ENCODE data around the gene IMP3. TPM values are rescaled to one million over a fixed set of nuclear protein-coding genes. Genes with fewer than 3 reads are reported as not detected.

IMP3 gene
- total RNA-seq, 1 experiment from 2014 or later: 79.9 TPM

DNA sequence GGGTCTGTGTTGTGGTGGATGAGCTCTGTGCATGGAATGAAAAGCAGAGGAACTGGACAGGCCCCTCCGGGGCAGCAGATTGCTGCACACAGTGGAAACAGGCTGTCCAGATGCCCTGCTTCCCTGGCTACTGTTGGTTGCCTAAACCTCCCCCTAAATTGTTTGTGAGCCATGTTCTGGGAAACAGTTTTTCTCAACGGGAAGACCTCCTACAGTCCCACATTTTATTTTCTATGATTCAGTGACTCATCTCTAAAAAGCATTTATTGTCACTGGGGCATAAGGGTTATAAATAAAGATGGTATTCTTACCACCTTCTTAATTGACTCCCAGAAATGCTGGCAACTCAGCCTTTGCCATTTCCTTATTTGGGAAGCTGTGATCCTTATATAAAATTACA lies 40.6 kb downstream of the IMP3 start (continued):
- no peak for TF ChIP-seq ZBTB33 (IDR thresholded peaks at IDR 0.05; ENCODE audit: extremely low read depth, insufficient replicate concordance, low read length)

GRCh38 chr15:75598361-75598760 lies 41.7 kb downstream of the IMP3 start:
- DNase-seq (ENCODE audit: low read depth, low spot score) (no peak), ATAC-seq (no peak)
- H3K79me2 ChIP-seq (ENCODE audit: insufficient read depth, low read length): no peaks in the 10 kb centered on the region
- H3K4me1 ChIP-seq (ENCODE audit: control insufficient read depth in 1 of 2, insufficient read depth in 2 of 2, low read length in 2 of 2): no peaks in the 10 kb centered on the region
- no peak overlapping the region for H3K4me3 ChIP-seq (replicated peaks in 1 of 2; ENCODE audit: low read depth in 1 of 2, low read length in 2 of 2)
- no peak overlapping the region for H2AFZ ChIP-seq (ENCODE audit: low read depth, low read length, poor library complexity, severe bottlenecking)
- ChIA-PET RAD21 (ENCODE audit: low non-redundant PET in 1 of 2, low total read pairs in 2 of 2, uncharacterized antibody in 2 of 2, unreplicated experiment in 2 of 2) (no interaction called here), POLR2A (no interaction called here), CTCF (interaction anchor here (1.2 kb wide), 1 partner anchor 28 kb away, joined by 6 read pairs; the partner anchor contains the start of gene SNUPN)
- no peak overlapping the region for H3K9ac ChIP-seq (ENCODE audit: low read length)
- intact Hi-C loops (cut with micrococcal nuclease): no loop called here
- H3K4me2 ChIP-seq (ENCODE audit: low read length): no peak overlapping the region
- no TSS peak for BruUV-seq (replicated peaks)
- no peaks in the 10 kb centered on the region for H4K20me1 ChIP-seq (ENCODE audit: insufficient read depth)
- no peak overlapping the region for H3K27ac ChIP-seq (ENCODE audit: low read depth, low read length)
- H3K9me3 ChIP-seq (ENCODE audit: control insufficient read depth in 1 of 2, insufficient read depth in 1 of 2, low read depth in 1 of 2, low read length in 2 of 2): no peaks in the 10 kb centered on the region
- H3K36me3 ChIP-seq (ENCODE audit: control insufficient read depth in 1 of 2, insufficient read depth in 2 of 2, low read length in 2 of 2): peaks cover 0 to 15% of the 10 kb centered on the region in 2 experiments; a peak in 2 of 4 replicates
- H3K9me2 ChIP-seq (ENCODE audit: insufficient read depth): no peaks in the 10 kb centered on the region
- TF ChIP-seq FOSL1 (IDR thresholded peaks at IDR 0.05; ENCODE audit: low read depth) (no peak), YY1 (IDR thresholded peaks at IDR 0.05; ENCODE audit: extremely low read depth, insufficient replicate concordance, low read depth, low read length) (no peak), POLR2AphosphoS5 (IDR thresholded peaks at IDR 0.05; ENCODE audit: low read depth, low read length) (no peak), TCF7L2 (IDR thresholded peaks at IDR 0.05; ENCODE audit: borderline replicate concordance, extremely low read depth, insufficient read depth, insufficient read length) (no peak), CBX3 (IDR thresholded peaks at IDR 0.05; ENCODE audit: low read depth) (no peak), REST (IDR thresholded peaks at IDR 0.05; ENCODE audit: low read depth) (no peak)
- no peaks in the 10 kb centered on the region for H3K27me3 ChIP-seq (ENCODE audit: insufficient read depth, low read length)

Data from HCT116 (cell line).